Measurements from ENCODE around the gene L3MBTL2.

The L3MBTL2 gene

GRCh38 chr22:41206719-41207118 is 1.6 kb downstream of the L3MBTL2 start:
- no peak for DNase-seq (ENCODE audit: low read depth in 4 of 4, low spot score in 1 of 4)

- no peak for DNase-seq (ENCODE audit: low read depth in 4 of 4, low spot score in 1 of 4)
Measured at GRCh38 chr22:41215409-41215808, 10.3 kb downstream of the L3MBTL2 start.

- DNase-seq (ENCODE audit: low read depth in 4 of 4, low spot score in 1 of 4): no peak
Measured at GRCh38 chr22:41215926-41216325, 10.8 kb downstream of the L3MBTL2 start.

GRCh38 chr22:41216984-41217383 is 11.9 kb downstream of the L3MBTL2 start:
- DNase-seq (ENCODE audit: low read depth in 4 of 4, low spot score in 1 of 4): no peak

GRCh38 chr22:41217553-41218157 is 12.5 kb downstream of the L3MBTL2 start:
- DNase-seq (ENCODE audit: low read depth in 4 of 4, low spot score in 1 of 4): peak in 1 of 4 experiments; percentile 19

- no peak for DNase-seq (ENCODE audit: low read depth in 4 of 4, low spot score in 1 of 4)
Measured at GRCh38 chr22:41222846-41223507, 17.9 kb downstream of the L3MBTL2 start.

GRCh38 chr22:41223535-41223934 is 18.4 kb downstream of the L3MBTL2 start:
- DNase-seq (ENCODE audit: low read depth in 4 of 4, low spot score in 1 of 4): no peak

- no peak for DNase-seq (ENCODE audit: low read depth in 4 of 4, low spot score in 1 of 4)
Measured at GRCh38 chr22:41226723-41227655, 21.9 kb downstream of the L3MBTL2 start.

- no peak for DNase-seq (ENCODE audit: low read depth in 4 of 4, low spot score in 1 of 4)
Measured at GRCh38 chr22:41229215-41229614, 24.1 kb downstream of the L3MBTL2 start.

- DNase-seq (ENCODE audit: low read depth in 4 of 4, low spot score in 1 of 4): no peak
Measured at GRCh38 chr22:41229730-41230400, 24.8 kb downstream of the L3MBTL2 start.

GRCh38 chr22:41230401-41230785 is 25.3 kb downstream of the L3MBTL2 start:
- DNase-seq (ENCODE audit: low read depth in 4 of 4, low spot score in 1 of 4): no peak

GRCh38 chr22:41231369-41231768 is 26.3 kb downstream of the L3MBTL2 start:
- DNase-seq (ENCODE audit: low read depth in 4 of 4, low spot score in 1 of 4): no peak

- DNase-seq (ENCODE audit: low read depth in 4 of 4, low spot score in 1 of 4): no peak
Measured at GRCh38 chr22:41234815-41235695, 29.9 kb downstream of the L3MBTL2 start.

- no peak for DNase-seq (ENCODE audit: low read depth in 4 of 4, low spot score in 1 of 4)
Measured at GRCh38 chr22:41237036-41237706, 32.1 kb downstream of the L3MBTL2 start.

- DNase-seq (ENCODE audit: low read depth in 4 of 4, low spot score in 1 of 4): peak; percentile 31 to 74 (median 56)
Measured at GRCh38 chr22:41237707-41238569, 32.8 kb downstream of the L3MBTL2 start.

- DNase-seq (ENCODE audit: low read depth in 4 of 4, low spot score in 1 of 4): no peak
Measured at GRCh38 chr22:41238570-41239442, 33.7 kb downstream of the L3MBTL2 start.

- DNase-seq (ENCODE audit: low read depth in 4 of 4, low spot score in 1 of 4): no peak
Measured at GRCh38 chr22:41239443-41240128, 34.5 kb downstream of the L3MBTL2 start.

All from stimulated activated CD4-positive, alpha-beta T cell treated with anti-CD3 and anti-CD28 coated beads, Interleukin-1b, Interleukin-23, amount 100 ng/mL, for 24 hours (primary cell).